Osteoblast (primary cell): ENCODE results near the gene STARD5. TPM values are rescaled to one million over a fixed set of nuclear protein-coding genes. Genes with fewer than 3 reads are reported as not detected.

ENCODE experiments used
- DNase-seq: peaks from one replicate; pipeline ENCODE4 v3.0.0; 2011; ENCODE audit warnings: low spot score, mixed read lengths; ENCODE audit not compliant: insufficient read length; ENCODE audit errors: missing footprints
- H2AFZ ChIP-seq: 2 replicates; pipeline ENCODE4 v1.6.0; 2011; ENCODE audit warnings: mild to moderate bottlenecking, low read length
- H3K27ac ChIP-seq: 2 replicates; pipeline ENCODE4 v1.5.1; 2011; ENCODE audit warnings: mild to moderate bottlenecking, low read depth, low read length, moderate library complexity
- H3K27me3 ChIP-seq: 2 replicates; pipeline ENCODE4 v1.6.0; 2012; ENCODE audit warnings: mild to moderate bottlenecking, control low read depth, inconsistent platforms, low read length, moderate library complexity; ENCODE audit not compliant: insufficient read depth
- H3K36me3 ChIP-seq: 2 replicates; pipeline ENCODE4 v1.5.1; 2011; ENCODE audit warnings: mild to moderate bottlenecking, low read length, control low read depth, moderate library complexity; ENCODE audit not compliant: insufficient read depth
- H3K4me1 ChIP-seq: 2 replicates; pipeline ENCODE4 v1.5.1; 2011; ENCODE audit warnings: mild to moderate bottlenecking, low read length, control low read depth, moderate library complexity; ENCODE audit not compliant: insufficient read depth
- H3K4me2 ChIP-seq: 2 replicates; pipeline ENCODE4 v1.6.0; 2011; ENCODE audit warnings: mild to moderate bottlenecking, low read length; ENCODE audit not compliant: insufficient read depth
- H3K4me3 ChIP-seq: fragments of 200-600 bp; sonication (generic); 3 replicates; pipeline ENCODE4 v1.5.1; 2012; ENCODE audit warnings: mild to moderate bottlenecking, low read length, inconsistent platforms; ENCODE audit not compliant: insufficient read depth
- H3K79me2 ChIP-seq: 2 replicates; pipeline ENCODE4 v1.6.0; 2012; ENCODE audit warnings: mild to moderate bottlenecking, low read length, control low read depth, inconsistent platforms; ENCODE audit not compliant: insufficient read depth
- H3K9me3 ChIP-seq: 2 replicates; pipeline ENCODE4 v1.5.1; 2011; ENCODE audit warnings: low read depth, low read length, control low read depth
- H4K20me1 ChIP-seq: 2 replicates; pipeline ENCODE4 v1.6.0; 2012; ENCODE audit warnings: mild to moderate bottlenecking, low read length, control low read depth; ENCODE audit not compliant: insufficient read depth
- total RNA-seq: library from RNA; depleted of rRNA; stranded (reverse); fragments of >200 nt; gene quantifications from 2 replicates; pipeline ENCODE4 v1.2.3, GENCODE V29; 2012
- TF ChIP-seq, protein P1 (sequence below): IDR thresholded peaks from 2 replicates; pipeline ENCODE4 v1.5.1; 2011; ENCODE audit warnings: mild to moderate bottlenecking, low read depth, low read length, moderate library complexity; ENCODE audit errors: extremely low read depth

STARD5 gene
- total RNA-seq, 1 donor: 6.5 TPM

GRCh38 chr15:81311752-81312464, 12.0 kb downstream of the STARD5 start:
- no peaks in the 10 kb centered on the region for H3K9me3 ChIP-seq
- H3K4me3 ChIP-seq: no peak overlapping the region
- H3K4me1 ChIP-seq: peaks cover 44% of the 10 kb centered on the region
- H3K27ac ChIP-seq: peak overlapping the region; percentile 88
- H3K36me3 ChIP-seq: peaks cover 25% of the 10 kb centered on the region
- no peaks in the 10 kb centered on the region for H3K27me3 ChIP-seq
- no peak overlapping the region for H2AFZ ChIP-seq
- no peak for DNase-seq
- no peak overlapping the region for H3K4me2 ChIP-seq
- H3K79me2 ChIP-seq: no peaks in the 10 kb centered on the region
- TF ChIP-seq, protein P1, sequence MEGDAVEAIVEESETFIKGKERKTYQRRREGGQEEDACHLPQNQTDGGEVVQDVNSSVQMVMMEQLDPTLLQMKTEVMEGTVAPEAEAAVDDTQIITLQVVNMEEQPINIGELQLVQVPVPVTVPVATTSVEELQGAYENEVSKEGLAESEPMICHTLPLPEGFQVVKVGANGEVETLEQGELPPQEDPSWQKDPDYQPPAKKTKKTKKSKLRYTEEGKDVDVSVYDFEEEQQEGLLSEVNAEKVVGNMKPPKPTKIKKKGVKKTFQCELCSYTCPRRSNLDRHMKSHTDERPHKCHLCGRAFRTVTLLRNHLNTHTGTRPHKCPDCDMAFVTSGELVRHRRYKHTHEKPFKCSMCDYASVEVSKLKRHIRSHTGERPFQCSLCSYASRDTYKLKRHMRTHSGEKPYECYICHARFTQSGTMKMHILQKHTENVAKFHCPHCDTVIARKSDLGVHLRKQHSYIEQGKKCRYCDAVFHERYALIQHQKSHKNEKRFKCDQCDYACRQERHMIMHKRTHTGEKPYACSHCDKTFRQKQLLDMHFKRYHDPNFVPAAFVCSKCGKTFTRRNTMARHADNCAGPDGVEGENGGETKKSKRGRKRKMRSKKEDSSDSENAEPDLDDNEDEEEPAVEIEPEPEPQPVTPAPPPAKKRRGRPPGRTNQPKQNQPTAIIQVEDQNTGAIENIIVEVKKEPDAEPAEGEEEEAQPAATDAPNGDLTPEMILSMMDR: no peak
- H4K20me1 ChIP-seq: no peaks in the 10 kb centered on the region

GRCh38 chr15:81310480-81310879, 13.5 kb downstream of the STARD5 start:
- no peak overlapping the region for H3K4me3 ChIP-seq
- no peaks in the 10 kb centered on the region for H3K27me3 ChIP-seq
- peak overlapping the region; percentile 88 for H3K27ac ChIP-seq
- no peak overlapping the region for H2AFZ ChIP-seq
- no peak for DNase-seq
- no peak overlapping the region for H3K4me2 ChIP-seq
- TF ChIP-seq, protein P1: no peak
- no peaks in the 10 kb centered on the region for H4K20me1 ChIP-seq
- no peaks in the 10 kb centered on the region for H3K9me3 ChIP-seq
- H3K79me2 ChIP-seq: no peaks in the 10 kb centered on the region
- H3K4me1 ChIP-seq: peaks cover 44% of the 10 kb centered on the region
- peaks cover 17% of the 10 kb centered on the region for H3K36me3 ChIP-seq

DNA sequence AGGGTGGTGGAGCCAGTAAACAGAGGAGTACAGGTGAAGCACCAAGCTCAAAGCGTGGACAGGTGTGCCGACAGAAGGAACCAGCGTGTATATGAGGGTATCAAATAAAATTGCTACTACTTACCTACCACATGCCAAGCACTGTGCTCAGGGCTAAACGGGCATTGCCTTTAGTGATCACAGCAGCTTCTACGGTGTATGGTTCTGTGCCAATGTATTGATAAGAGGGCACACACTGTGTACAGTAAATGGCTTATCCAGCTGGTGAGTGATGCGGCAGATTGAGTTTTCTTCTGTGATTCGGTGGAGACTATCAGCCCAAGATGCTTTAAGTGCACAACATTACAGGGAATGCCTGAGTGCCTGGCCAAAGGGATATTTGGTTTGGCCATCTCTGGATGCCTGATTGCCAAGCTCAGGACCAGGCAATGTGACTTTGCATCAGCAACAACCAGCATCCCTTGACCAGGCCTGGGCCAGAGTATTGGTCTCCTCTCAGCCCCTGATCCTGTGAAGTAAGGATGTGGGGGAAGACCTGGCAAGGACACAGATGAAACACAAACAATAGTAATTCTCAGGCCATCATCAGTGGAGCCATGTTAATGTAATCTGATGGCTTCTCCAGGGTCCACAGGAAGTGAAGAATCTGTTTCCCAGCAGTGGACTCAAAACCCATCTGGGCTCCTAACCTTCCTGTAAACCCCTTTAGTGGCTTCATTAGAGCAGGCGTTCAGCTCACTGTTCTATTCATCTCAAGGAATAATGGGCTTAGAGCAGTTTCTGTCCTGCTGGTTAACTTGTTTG, 14.1 kb downstream of the STARD5 start:
- peaks cover 13% of the 10 kb centered on the region for H3K36me3 ChIP-seq
- TF ChIP-seq, protein P1: no peak
- peaks cover 47% of the 10 kb centered on the region for H3K4me1 ChIP-seq
- DNase-seq: no peak
- no peak overlapping the region for H3K27ac ChIP-seq
- H3K9me3 ChIP-seq: no peaks in the 10 kb centered on the region
- H3K79me2 ChIP-seq: no peaks in the 10 kb centered on the region
- H3K4me2 ChIP-seq: no peak overlapping the region
- no peaks in the 10 kb centered on the region for H3K27me3 ChIP-seq
- H2AFZ ChIP-seq: no peak overlapping the region
- H3K4me3 ChIP-seq: no peak overlapping the region
- H4K20me1 ChIP-seq: no peaks in the 10 kb centered on the region

DNA sequence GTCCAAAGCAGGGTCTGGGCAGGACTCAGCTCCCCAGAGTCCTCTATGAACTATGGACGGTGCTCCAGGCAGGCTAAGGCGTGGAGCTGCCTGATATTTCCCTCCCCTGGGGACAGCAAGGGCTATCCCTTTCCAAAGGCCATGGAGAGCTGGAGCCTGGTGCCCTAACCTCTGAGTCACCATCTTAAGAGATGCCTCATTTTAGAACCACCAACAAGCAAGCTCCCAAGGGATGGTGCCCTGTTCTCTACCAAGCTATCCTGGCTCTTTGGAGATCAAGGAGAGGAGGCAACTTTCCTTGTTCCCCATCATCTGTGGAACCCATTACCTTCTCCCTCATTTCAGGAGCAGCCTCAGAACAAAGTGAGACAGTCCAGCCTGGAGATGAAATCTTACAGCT, 15.7 kb downstream of the STARD5 start:
- H3K27me3 ChIP-seq: no peaks in the 10 kb centered on the region
- no peaks in the 10 kb centered on the region for H3K79me2 ChIP-seq
- peak overlapping the region; percentile 11 for H3K4me2 ChIP-seq
- no peaks in the 10 kb centered on the region for H4K20me1 ChIP-seq
- H2AFZ ChIP-seq: no peak overlapping the region
- peak; percentile 84 for DNase-seq
- H3K4me1 ChIP-seq: peaks cover 52% of the 10 kb centered on the region
- TF ChIP-seq, protein P1: no peak
- no peaks in the 10 kb centered on the region for H3K9me3 ChIP-seq
- H3K4me3 ChIP-seq: no peak overlapping the region
- no peak overlapping the region for H3K27ac ChIP-seq
- H3K36me3 ChIP-seq: peaks cover 13% of the 10 kb centered on the region
